Measurements from ENCODE around the gene CDKAL1. TPM values are rescaled to one million over a fixed set of nuclear protein-coding genes. Genes with fewer than 3 reads are reported as not detected.

CDKAL1 gene
- total and polyA plus RNA-seq, 9 of the 15 experiments (the other 6 are each of a cell fraction or from before 2014, with no cell fraction given): 11.2 to 36.3 (median 20.1) TPM

DNA sequence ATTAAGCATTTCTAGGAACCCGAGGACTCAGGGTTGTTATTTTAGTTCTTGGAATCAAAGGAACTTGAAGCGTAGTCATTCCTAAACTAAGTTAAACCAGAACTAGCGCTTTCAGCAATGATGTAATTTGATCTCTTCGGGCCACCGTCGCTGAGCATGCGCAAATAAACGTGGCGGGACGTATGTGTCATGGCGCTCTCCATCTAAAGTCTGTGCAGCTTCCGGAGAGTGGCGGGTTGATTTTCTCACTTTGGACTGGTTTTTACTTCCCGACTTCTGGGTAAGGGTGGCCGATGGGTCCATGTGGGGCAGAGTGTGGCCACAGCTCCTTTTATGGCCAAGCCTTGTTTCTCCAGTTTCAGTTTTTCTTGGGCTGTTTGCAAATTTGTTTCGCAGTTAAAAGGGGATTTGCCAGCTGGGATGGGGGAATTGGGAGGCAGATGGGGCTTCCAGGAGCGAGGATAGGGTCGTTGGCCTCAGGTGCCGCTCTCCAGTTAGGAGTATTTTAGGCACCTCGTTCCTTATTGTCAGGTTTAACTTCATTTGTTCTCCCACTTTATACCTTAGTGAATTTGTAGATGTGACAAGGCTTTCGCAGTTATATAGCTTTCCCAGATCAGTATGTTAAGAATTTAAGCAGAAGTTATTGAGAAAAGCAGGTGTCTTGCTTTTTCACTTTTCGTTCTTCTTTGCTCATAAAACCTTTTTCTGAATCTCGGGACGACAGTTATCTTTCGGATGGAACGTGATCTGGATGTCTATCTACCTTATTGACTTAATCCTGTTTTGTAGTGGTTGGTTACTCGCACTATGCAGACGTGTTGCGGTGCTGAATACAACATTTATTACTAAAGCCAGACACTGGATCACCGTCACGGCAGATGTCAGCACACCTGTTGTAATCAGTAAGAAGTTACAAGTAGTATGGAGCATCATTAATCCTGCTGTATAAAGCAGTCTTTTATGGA, at the start of gene CDKAL1 (continued):
- TF ChIP-seq, protein P1, sequence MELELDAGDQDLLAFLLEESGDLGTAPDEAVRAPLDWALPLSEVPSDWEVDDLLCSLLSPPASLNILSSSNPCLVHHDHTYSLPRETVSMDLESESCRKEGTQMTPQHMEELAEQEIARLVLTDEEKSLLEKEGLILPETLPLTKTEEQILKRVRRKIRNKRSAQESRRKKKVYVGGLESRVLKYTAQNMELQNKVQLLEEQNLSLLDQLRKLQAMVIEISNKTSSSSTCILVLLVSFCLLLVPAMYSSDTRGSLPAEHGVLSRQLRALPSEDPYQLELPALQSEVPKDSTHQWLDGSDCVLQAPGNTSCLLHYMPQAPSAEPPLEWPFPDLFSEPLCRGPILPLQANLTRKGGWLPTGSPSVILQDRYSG (tag; conservative IDR thresholded peaks at IDR 0.05; ENCODE audit: low read depth): no peak
- no peak for TF ChIP-seq ZKSCAN8 (CRISPR knock-in tag; IDR thresholded peaks at IDR 0.05)
- TF ChIP-seq HMGXB4 (CRISPR knock-in tag; IDR thresholded peaks at IDR 0.05): no peak
- TF ChIP-seq PCBP1 (IDR thresholded peaks at IDR 0.05; ENCODE audit: low read depth, low read length, poor library complexity, severe bottlenecking): no peak
- TF ChIP-seq, protein P2, sequence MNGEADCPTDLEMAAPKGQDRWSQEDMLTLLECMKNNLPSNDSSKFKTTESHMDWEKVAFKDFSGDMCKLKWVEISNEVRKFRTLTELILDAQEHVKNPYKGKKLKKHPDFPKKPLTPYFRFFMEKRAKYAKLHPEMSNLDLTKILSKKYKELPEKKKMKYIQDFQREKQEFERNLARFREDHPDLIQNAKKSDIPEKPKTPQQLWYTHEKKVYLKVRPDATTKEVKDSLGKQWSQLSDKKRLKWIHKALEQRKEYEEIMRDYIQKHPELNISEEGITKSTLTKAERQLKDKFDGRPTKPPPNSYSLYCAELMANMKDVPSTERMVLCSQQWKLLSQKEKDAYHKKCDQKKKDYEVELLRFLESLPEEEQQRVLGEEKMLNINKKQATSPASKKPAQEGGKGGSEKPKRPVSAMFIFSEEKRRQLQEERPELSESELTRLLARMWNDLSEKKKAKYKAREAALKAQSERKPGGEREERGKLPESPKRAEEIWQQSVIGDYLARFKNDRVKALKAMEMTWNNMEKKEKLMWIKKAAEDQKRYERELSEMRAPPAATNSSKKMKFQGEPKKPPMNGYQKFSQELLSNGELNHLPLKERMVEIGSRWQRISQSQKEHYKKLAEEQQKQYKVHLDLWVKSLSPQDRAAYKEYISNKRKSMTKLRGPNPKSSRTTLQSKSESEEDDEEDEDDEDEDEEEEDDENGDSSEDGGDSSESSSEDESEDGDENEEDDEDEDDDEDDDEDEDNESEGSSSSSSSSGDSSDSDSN (IDR thresholded peaks at IDR 0.05; ENCODE audit: borderline replicate concordance in 1 of 2, low read depth in 2 of 2, low read length in 2 of 2): 0 out of 4 replicates have a peak, but pooled peaks of 1 of the 2 experiments have one; percentile 18
- TF ChIP-seq, protein P3, sequence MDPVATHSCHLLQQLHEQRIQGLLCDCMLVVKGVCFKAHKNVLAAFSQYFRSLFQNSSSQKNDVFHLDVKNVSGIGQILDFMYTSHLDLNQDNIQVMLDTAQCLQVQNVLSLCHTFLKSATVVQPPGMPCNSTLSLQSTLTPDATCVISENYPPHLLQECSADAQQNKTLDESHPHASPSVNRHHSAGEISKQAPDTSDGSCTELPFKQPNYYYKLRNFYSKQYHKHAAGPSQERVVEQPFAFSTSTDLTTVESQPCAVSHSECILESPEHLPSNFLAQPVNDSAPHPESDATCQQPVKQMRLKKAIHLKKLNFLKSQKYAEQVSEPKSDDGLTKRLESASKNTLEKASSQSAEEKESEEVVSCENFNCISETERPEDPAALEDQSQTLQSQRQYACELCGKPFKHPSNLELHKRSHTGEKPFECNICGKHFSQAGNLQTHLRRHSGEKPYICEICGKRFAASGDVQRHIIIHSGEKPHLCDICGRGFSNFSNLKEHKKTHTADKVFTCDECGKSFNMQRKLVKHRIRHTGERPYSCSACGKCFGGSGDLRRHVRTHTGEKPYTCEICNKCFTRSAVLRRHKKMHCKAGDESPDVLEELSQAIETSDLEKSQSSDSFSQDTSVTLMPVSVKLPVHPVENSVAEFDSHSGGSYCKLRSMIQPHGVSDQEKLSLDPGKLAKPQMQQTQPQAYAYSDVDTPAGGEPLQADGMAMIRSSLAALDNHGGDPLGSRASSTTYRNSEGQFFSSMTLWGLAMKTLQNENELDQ (CRISPR knock-in tag; IDR thresholded peaks at IDR 0.05; ENCODE audit: borderline replicate concordance): no peak
- no peak for TF ChIP-seq ARHGAP35 (IDR thresholded peaks at IDR 0.05; ENCODE audit: partially characterized antibody)
- TF ChIP-seq, protein P4, sequence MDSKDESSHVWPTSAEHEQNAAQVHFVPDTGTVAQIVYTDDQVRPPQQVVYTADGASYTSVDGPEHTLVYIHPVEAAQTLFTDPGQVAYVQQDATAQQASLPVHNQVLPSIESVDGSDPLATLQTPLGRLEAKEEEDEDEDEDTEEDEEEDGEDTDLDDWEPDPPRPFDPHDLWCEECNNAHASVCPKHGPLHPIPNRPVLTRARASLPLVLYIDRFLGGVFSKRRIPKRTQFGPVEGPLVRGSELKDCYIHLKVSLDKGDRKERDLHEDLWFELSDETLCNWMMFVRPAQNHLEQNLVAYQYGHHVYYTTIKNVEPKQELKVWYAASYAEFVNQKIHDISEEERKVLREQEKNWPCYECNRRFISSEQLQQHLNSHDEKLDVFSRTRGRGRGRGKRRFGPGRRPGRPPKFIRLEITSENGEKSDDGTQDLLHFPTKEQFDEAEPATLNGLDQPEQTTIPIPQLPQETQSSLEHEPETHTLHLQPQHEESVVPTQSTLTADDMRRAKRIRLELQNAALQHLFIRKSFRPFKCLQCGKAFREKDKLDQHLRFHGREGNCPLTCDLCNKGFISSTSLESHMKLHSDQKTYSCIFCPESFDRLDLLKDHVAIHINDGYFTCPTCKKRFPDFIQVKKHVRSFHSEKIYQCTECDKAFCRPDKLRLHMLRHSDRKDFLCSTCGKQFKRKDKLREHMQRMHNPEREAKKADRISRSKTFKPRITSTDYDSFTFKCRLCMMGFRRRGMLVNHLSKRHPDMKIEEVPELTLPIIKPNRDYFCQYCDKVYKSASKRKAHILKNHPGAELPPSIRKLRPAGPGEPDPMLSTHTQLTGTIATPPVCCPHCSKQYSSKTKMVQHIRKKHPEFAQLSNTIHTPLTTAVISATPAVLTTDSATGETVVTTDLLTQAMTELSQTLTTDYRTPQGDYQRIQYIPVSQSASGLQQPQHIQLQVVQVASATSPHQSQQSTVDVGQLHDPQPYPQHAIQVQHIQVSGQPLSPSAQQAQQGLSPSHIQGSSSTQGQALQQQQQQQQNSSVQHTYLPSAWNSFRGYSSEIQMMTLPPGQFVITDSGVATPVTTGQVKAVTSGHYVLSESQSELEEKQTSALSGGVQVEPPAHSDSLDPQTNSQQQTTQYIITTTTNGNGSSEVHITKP (IDR thresholded peaks at IDR 0.05; ENCODE audit: partially characterized antibody): no peak
- TF ChIP-seq CBFA2T2 (conservative IDR thresholded peaks at IDR 0.05): no peak
- TF ChIP-seq TEAD4 (IDR thresholded peaks at IDR 0.05; ENCODE audit: low read length): peak; percentile 44
- no peak for TF ChIP-seq TEAD4 (CRISPR knock-in tag; IDR thresholded peaks at IDR 0.05; ENCODE audit: borderline replicate concordance)
- no peak for TF ChIP-seq COPS2 (conservative IDR thresholded peaks at IDR 0.05)
- no peak for TF ChIP-seq CREBBP (IDR thresholded peaks at IDR 0.05; ENCODE audit: low read depth, low read length)
- TF ChIP-seq TGIF2 (CRISPR knock-in tag; IDR thresholded peaks at IDR 0.05): no peak; the same call in 1 of the 2 replicates

All from K562 (cell line).